ENCODE data around the gene TMEM74B.

The TMEM74B gene

DNA sequence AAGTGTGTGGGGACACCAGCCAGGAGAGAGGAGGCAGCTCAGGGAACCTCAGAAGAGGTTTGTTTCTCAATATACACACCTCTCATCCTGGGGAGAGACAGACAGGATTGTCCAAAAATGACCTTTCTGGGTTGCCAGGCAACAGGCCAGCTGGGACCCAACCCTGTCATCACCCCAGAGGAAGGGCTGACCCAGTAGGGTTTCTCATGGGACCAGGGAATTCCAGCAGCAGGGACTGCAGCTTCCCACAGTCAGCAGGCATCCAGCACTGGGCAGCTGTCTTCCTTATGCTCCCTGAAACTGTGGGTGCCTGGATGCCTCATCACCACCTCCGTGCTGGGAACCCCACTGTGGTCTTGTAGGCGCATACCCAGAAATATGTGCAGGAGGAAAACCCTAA, 19.8 kb upstream of the TMEM74B start:
- H3K27me3 ChIP-seq (ENCODE audit: control insufficient read depth in 2 of 2, insufficient read depth in 2 of 2, low read length in 2 of 2), result no peaks in the 10 kb centered on the region
- no peak overlapping the region for H3K4me3 ChIP-seq (ENCODE audit: low read length in 2 of 2)
- H3K36me3 ChIP-seq (ENCODE audit: control insufficient read depth in 2 of 2, insufficient read depth in 2 of 2, low read length in 2 of 2), result no peaks in the 10 kb centered on the region
- H3K9ac ChIP-seq (ENCODE audit: low read depth in 1 of 2, low read length in 2 of 2), result no peak overlapping the region
- H3K4me1 ChIP-seq (ENCODE audit: control insufficient read depth in 2 of 2, insufficient read depth in 2 of 2, low read length in 2 of 2), result peaks cover 3 to 6% of the 10 kb centered on the region in 2 donors
- no peak overlapping the region for H3K27ac ChIP-seq (ENCODE audit: low read depth in 2 of 2, low read length in 2 of 2)
- H3K9me3 ChIP-seq (ENCODE audit: control insufficient read depth in 2 of 2, low read length in 2 of 2), result no peaks in the 10 kb centered on the region

- Histone ChIP-seq H3K9me3 (ENCODE audit: control insufficient read depth in 2 of 2, low read length in 2 of 2) (no peaks in the 10 kb centered on the region), H3K27me3 (ENCODE audit: control insufficient read depth in 2 of 2, insufficient read depth in 2 of 2, low read length in 2 of 2) (no peaks in the 10 kb centered on the region), H3K36me3 (ENCODE audit: control insufficient read depth in 2 of 2, insufficient read depth in 2 of 2, low read length in 2 of 2) (no peaks in the 10 kb centered on the region), H3K4me3 (ENCODE audit: low read length in 2 of 2) (no peak overlapping the region), H3K27ac (ENCODE audit: low read depth in 2 of 2, low read length in 2 of 2) (no peak overlapping the region), H3K9ac (ENCODE audit: low read depth in 1 of 2, low read length in 2 of 2) (no peak overlapping the region), H3K4me1 (ENCODE audit: control insufficient read depth in 2 of 2, insufficient read depth in 2 of 2, low read length in 2 of 2) (peaks cover 3 to 6% of the 10 kb centered on the region in 2 donors)
Measured at GRCh38 chr20:1204113-1204512, 19.3 kb upstream of the TMEM74B start.

DNA sequence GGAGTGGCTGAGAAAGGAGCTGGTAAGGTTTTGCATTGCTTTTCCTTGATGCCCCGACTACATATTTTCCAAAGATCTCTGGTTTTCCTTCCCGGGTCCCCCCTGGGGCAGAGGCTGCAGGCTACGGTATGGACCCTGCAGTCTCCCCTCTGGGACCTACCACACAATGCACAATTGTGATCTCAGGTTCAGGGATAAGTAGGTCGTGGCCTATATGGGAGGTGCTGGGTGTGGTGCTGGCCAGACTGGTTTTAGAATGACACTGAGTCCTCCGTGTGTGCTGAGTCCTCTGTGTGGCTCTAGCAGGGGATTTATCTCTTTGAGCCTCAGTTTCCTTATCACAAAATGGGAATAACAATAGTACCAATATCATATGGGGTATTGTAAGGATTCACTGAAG, 18.8 kb upstream of the TMEM74B start:
- Histone ChIP-seq H3K4me3 (ENCODE audit: low read length in 2 of 2) (no peak overlapping the region), H3K4me1 (ENCODE audit: control insufficient read depth in 2 of 2, insufficient read depth in 2 of 2, low read length in 2 of 2) (peaks cover 3 to 6% of the 10 kb centered on the region in 2 donors), H3K9ac (ENCODE audit: low read depth in 1 of 2, low read length in 2 of 2) (no peak overlapping the region), H3K27me3 (ENCODE audit: control insufficient read depth in 2 of 2, insufficient read depth in 2 of 2, low read length in 2 of 2) (no peaks in the 10 kb centered on the region), H3K27ac (ENCODE audit: low read depth in 2 of 2, low read length in 2 of 2) (no peak overlapping the region), H3K36me3 (ENCODE audit: control insufficient read depth in 2 of 2, insufficient read depth in 2 of 2, low read length in 2 of 2) (no peaks in the 10 kb centered on the region), H3K9me3 (ENCODE audit: control insufficient read depth in 2 of 2, low read length in 2 of 2) (no peaks in the 10 kb centered on the region)

- no peaks in the 10 kb centered on the region for H3K27me3 ChIP-seq (ENCODE audit: control insufficient read depth in 2 of 2, insufficient read depth in 2 of 2, low read length in 2 of 2)
- peaks cover 3 to 6% of the 10 kb centered on the region in 2 donors for H3K4me1 ChIP-seq (ENCODE audit: control insufficient read depth in 2 of 2, insufficient read depth in 2 of 2, low read length in 2 of 2)
- H3K9ac ChIP-seq (ENCODE audit: low read depth in 1 of 2, low read length in 2 of 2), result no peak within 1 kb of the TSS
- no peak within 1 kb of the TSS for H3K4me3 ChIP-seq (ENCODE audit: low read length in 2 of 2)
- no peaks in the 10 kb centered on the region for H3K9me3 ChIP-seq (ENCODE audit: control insufficient read depth in 2 of 2, low read length in 2 of 2)
- H3K36me3 ChIP-seq (ENCODE audit: control insufficient read depth in 2 of 2, insufficient read depth in 2 of 2, low read length in 2 of 2), result no peaks in the 10 kb centered on the region
- H3K27ac ChIP-seq (ENCODE audit: low read depth in 2 of 2, low read length in 2 of 2), result no peak within 1 kb of the TSS
Measured at GRCh38 chr20:1202762-1203504, 18.2 kb upstream of the TMEM74B start, which contains the start of gene C20orf202. Gene C20orf202, plus strand, starts transcription at chr20:1203454. Its CDS starts 132 bp downstream, at chr20:1203586.

- no peaks in the 10 kb centered on the region for H3K36me3 ChIP-seq (ENCODE audit: control insufficient read depth in 2 of 2, insufficient read depth in 2 of 2, low read length in 2 of 2)
- H3K9ac ChIP-seq (ENCODE audit: low read depth in 1 of 2, low read length in 2 of 2), result no peak overlapping the region
- no peak overlapping the region for H3K27ac ChIP-seq (ENCODE audit: low read depth in 2 of 2, low read length in 2 of 2)
- peaks cover 3 to 6% of the 10 kb centered on the region in 2 donors for H3K4me1 ChIP-seq (ENCODE audit: control insufficient read depth in 2 of 2, insufficient read depth in 2 of 2, low read length in 2 of 2)
- H3K27me3 ChIP-seq (ENCODE audit: control insufficient read depth in 2 of 2, insufficient read depth in 2 of 2, low read length in 2 of 2), result no peaks in the 10 kb centered on the region
- no peak overlapping the region for H3K4me3 ChIP-seq (ENCODE audit: low read length in 2 of 2)
- H3K9me3 ChIP-seq (ENCODE audit: control insufficient read depth in 2 of 2, low read length in 2 of 2), result no peaks in the 10 kb centered on the region
Measured at GRCh38 chr20:1199964-1200363, 15.2 kb upstream of the TMEM74B start.

DNA sequence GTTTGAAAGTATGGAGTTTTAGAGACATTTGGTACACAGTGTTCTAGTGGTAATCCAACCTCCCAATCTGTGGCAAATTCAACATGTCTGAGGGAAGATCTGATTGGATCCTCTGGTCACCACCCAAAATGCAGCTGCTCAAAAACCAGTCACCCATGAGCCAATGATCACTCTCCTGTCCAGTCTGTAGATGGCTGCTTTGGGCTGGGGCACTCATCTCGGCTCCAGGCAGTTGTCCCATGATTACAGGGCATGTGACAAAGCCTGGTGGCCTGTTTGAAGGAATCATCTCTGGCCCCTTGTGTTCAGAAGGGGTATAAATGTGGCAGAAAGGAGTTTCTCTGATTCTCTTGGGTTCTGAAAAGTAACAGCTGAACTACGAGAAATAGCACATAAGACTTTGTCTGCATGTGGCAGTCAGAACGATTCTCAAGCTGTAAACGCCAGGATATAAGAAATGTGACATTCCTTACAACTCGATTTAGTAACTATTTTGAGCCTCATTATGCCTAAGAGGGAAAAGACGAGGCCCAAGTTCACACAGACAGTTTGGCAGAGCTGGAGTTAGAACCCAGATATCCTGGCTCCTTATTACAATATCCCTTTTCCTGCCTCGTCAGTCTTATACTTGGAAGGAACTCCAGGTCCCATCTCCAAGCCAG, 14.6 kb upstream of the TMEM74B start:
- H3K9ac ChIP-seq (ENCODE audit: low read depth in 1 of 2, low read length in 2 of 2), result no peak overlapping the region
- H3K27ac ChIP-seq (ENCODE audit: low read depth in 2 of 2, low read length in 2 of 2), result no peak overlapping the region
- no peaks in the 10 kb centered on the region for H3K9me3 ChIP-seq (ENCODE audit: control insufficient read depth in 2 of 2, low read length in 2 of 2)
- no peak overlapping the region for H3K4me3 ChIP-seq (ENCODE audit: low read length in 2 of 2)
- H3K27me3 ChIP-seq (ENCODE audit: control insufficient read depth in 2 of 2, insufficient read depth in 2 of 2, low read length in 2 of 2), result no peaks in the 10 kb centered on the region
- no peaks in the 10 kb centered on the region for H3K36me3 ChIP-seq (ENCODE audit: control insufficient read depth in 2 of 2, insufficient read depth in 2 of 2, low read length in 2 of 2)
- peaks cover under 1 to 6% of the 10 kb centered on the region in 2 donors for H3K4me1 ChIP-seq (ENCODE audit: control insufficient read depth in 2 of 2, insufficient read depth in 2 of 2, low read length in 2 of 2)

DNA sequence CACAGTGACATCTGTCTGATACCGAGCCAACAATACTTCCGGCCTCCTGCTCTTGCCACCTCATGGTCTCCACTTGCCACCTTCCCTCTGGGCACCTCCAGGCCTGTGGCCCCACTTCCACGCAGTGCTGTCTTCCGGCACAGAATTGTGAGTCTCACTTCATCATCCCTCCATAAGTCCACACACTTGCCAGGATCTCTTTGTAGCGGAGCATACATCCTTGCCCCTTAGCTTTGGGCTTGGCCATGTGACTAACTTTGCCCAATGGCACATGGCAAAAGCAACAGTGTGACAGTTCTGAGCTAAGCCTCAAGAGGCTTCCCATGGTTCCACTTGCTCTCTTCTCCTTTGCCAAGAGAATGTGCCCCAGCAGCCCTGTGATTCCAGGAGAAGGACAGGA, 14.0 kb upstream of the TMEM74B start:
- Histone ChIP-seq H3K36me3 (ENCODE audit: control insufficient read depth in 2 of 2, insufficient read depth in 2 of 2, low read length in 2 of 2) (no peaks in the 10 kb centered on the region), H3K27me3 (ENCODE audit: control insufficient read depth in 2 of 2, insufficient read depth in 2 of 2, low read length in 2 of 2) (no peaks in the 10 kb centered on the region), H3K4me3 (ENCODE audit: low read length in 2 of 2) (no peak overlapping the region), H3K4me1 (ENCODE audit: control insufficient read depth in 2 of 2, insufficient read depth in 2 of 2, low read length in 2 of 2) (peaks cover 0 to 5% of the 10 kb centered on the region in 2 donors), H3K27ac (ENCODE audit: low read depth in 2 of 2, low read length in 2 of 2) (no peak overlapping the region), H3K9me3 (ENCODE audit: control insufficient read depth in 2 of 2, low read length in 2 of 2) (no peaks in the 10 kb centered on the region), H3K9ac (ENCODE audit: low read depth in 1 of 2, low read length in 2 of 2) (no peak overlapping the region)

DNA sequence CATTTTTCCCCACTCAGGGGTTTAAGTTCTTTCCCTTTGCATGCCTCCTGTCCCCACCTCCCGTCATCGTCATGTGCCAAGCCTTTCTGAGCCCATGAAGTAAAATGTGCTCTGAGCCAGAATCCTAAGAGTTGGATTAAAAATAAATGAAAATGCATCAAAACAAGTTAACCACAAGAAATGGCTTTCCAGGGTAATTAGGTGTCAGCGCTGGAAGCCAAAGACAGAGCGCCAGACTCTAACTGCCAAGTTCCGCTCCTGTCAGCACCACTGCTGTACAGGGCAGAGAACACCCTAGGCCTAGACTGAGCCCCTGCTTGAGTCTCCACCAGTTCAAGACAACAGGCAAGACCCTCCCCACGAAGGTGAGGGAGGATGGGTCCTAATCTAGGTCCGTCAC, 13.0 kb upstream of the TMEM74B start:
- H3K27me3 ChIP-seq (ENCODE audit: control insufficient read depth in 2 of 2, insufficient read depth in 2 of 2, low read length in 2 of 2), result no peaks in the 10 kb centered on the region
- no peaks in the 10 kb centered on the region for H3K36me3 ChIP-seq (ENCODE audit: control insufficient read depth in 2 of 2, insufficient read depth in 2 of 2, low read length in 2 of 2)
- H3K9ac ChIP-seq (ENCODE audit: low read depth in 1 of 2, low read length in 2 of 2), result no peak overlapping the region
- no peaks in the 10 kb centered on the region for H3K4me1 ChIP-seq (ENCODE audit: control insufficient read depth in 2 of 2, insufficient read depth in 2 of 2, low read length in 2 of 2)
- no peak overlapping the region for H3K27ac ChIP-seq (ENCODE audit: low read depth in 2 of 2, low read length in 2 of 2)
- no peak overlapping the region for H3K4me3 ChIP-seq (ENCODE audit: low read length in 2 of 2)
- H3K9me3 ChIP-seq (ENCODE audit: control insufficient read depth in 2 of 2, low read length in 2 of 2), result no peaks in the 10 kb centered on the region

DNA sequence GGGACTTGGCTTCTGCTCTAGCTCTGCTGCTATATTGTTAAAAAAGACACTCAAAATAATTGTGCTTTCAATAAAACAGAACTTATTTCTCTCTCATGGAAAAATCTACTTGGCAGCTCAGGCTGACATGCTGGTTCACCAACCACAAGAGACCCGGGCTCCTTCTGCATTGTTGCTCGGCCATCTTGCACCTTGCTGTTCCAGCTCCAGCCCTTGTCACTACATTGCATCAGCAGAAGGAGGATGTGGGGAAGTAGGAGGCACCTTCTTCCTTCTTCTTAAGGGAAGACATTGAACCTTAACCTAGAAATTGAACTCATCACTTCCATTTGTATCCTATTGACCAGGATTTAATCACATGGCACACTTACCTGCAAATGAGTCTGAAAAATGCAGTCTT, 11.9 kb upstream of the TMEM74B start:
- H3K27ac ChIP-seq (ENCODE audit: low read depth in 2 of 2, low read length in 2 of 2), result no peak overlapping the region
- no peak overlapping the region for H3K9ac ChIP-seq (ENCODE audit: low read depth in 1 of 2, low read length in 2 of 2)
- H3K4me1 ChIP-seq (ENCODE audit: control insufficient read depth in 2 of 2, insufficient read depth in 2 of 2, low read length in 2 of 2), result no peaks in the 10 kb centered on the region
- no peaks in the 10 kb centered on the region for H3K36me3 ChIP-seq (ENCODE audit: control insufficient read depth in 2 of 2, insufficient read depth in 2 of 2, low read length in 2 of 2)
- no peaks in the 10 kb centered on the region for H3K9me3 ChIP-seq (ENCODE audit: control insufficient read depth in 2 of 2, low read length in 2 of 2)
- no peak overlapping the region for H3K4me3 ChIP-seq (ENCODE audit: low read length in 2 of 2)
- H3K27me3 ChIP-seq (ENCODE audit: control insufficient read depth in 2 of 2, insufficient read depth in 2 of 2, low read length in 2 of 2), result no peaks in the 10 kb centered on the region

DNA sequence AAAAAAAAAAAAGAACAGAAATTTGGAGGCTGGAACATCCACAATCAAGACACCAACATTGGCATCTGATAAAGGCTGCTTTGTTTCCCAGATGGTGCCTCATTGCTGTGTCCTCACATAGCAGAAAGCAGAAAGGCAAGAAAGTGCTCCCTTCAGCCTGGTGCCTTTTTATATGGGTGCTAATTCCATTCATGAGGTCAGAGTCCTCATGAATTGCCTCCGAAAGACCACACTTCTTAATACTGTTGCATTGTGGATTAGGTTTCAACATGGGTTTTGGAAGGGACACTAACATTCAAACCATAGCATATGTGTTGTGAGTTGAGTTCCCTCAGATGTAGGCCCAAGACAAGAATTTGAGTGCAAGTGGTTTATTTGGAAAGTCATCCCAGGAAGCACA, 10.4 kb upstream of the TMEM74B start:
- Histone ChIP-seq H3K9me3 (ENCODE audit: control insufficient read depth in 2 of 2, low read length in 2 of 2) (no peaks in the 10 kb centered on the region), H3K4me3 (ENCODE audit: low read length in 2 of 2) (no peak overlapping the region), H3K36me3 (ENCODE audit: control insufficient read depth in 2 of 2, insufficient read depth in 2 of 2, low read length in 2 of 2) (no peaks in the 10 kb centered on the region), H3K9ac (ENCODE audit: low read depth in 1 of 2, low read length in 2 of 2) (no peak overlapping the region), H3K4me1 (ENCODE audit: control insufficient read depth in 2 of 2, insufficient read depth in 2 of 2, low read length in 2 of 2) (no peaks in the 10 kb centered on the region), H3K27ac (ENCODE audit: low read depth in 2 of 2, low read length in 2 of 2) (no peak overlapping the region), H3K27me3 (ENCODE audit: control insufficient read depth in 2 of 2, insufficient read depth in 2 of 2, low read length in 2 of 2) (no peaks in the 10 kb centered on the region)

Data from mucosa of rectum (tissue), 2 donors.